Measurements from ENCODE around the gene NAV2.

The NAV2 gene, protein sequence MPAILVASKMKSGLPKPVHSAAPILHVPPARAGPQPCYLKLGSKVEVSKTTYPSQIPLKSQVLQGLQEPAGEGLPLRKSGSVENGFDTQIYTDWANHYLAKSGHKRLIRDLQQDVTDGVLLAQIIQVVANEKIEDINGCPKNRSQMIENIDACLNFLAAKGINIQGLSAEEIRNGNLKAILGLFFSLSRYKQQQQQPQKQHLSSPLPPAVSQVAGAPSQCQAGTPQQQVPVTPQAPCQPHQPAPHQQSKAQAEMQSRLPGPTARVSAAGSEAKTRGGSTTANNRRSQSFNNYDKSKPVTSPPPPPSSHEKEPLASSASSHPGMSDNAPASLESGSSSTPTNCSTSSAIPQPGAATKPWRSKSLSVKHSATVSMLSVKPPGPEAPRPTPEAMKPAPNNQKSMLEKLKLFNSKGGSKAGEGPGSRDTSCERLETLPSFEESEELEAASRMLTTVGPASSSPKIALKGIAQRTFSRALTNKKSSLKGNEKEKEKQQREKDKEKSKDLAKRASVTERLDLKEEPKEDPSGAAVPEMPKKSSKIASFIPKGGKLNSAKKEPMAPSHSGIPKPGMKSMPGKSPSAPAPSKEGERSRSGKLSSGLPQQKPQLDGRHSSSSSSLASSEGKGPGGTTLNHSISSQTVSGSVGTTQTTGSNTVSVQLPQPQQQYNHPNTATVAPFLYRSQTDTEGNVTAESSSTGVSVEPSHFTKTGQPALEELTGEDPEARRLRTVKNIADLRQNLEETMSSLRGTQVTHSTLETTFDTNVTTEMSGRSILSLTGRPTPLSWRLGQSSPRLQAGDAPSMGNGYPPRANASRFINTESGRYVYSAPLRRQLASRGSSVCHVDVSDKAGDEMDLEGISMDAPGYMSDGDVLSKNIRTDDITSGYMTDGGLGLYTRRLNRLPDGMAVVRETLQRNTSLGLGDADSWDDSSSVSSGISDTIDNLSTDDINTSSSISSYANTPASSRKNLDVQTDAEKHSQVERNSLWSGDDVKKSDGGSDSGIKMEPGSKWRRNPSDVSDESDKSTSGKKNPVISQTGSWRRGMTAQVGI (N-terminal part only)
- total RNA-seq: 2.9 to 5.5 reads per million in 2 donors

DNA sequence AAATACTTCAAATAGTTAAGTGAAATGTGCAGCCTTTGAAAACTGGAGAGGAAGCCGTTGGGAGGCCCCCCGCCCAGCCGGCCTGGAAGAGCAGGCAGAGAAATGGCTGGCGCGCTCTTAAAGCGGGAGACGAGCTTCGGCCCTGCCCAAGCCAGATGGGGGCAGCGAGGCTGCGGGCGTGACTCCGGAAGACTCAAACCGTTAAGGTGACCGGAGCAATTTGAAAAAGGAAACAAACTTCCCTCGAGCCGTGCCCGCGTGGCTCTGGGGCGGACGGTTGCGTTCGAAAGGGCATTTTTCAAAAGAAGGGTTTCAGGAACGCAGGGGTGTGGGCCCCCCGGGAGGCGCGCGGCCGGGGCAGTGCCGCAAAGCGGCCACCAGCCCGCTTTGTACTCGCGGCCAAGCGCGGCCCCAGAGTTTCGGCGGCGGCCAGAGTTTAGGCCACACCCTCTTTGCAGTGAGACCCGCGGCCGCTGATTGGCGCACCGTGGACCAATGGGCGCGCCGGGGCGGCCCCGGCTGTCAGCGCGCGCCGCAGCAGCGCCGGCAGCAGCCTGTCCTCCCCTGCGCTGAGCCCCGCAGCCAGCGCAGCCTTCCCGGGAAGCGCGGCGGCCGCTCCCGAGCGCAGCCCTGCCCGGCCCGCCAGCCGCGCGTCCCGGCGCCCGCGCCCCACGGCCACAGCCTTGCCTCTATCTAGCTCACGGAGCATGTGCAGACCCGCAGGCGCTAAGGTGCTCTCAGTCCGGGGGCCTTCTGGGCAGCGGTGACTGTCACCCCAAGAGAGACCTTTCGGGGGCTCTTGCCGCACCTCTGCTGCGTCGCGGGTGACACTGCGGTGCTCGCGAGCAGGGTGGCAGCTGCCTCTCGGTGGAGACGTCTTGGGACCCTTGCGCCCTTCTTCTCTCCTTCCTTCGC lies at the start of gene NAV2:
Gene NAV2 (plus strand): TSS at position 557 of the 915 bp plus-strand sequence. CDS start 859 bp downstream, outside the sequence.
- peak; percentile 67 for DNase-seq

GRCh38 chr11:19663206-19663605 lies 49.4 kb upstream of the NAV2 start:
- no peak for DNase-seq

DNA sequence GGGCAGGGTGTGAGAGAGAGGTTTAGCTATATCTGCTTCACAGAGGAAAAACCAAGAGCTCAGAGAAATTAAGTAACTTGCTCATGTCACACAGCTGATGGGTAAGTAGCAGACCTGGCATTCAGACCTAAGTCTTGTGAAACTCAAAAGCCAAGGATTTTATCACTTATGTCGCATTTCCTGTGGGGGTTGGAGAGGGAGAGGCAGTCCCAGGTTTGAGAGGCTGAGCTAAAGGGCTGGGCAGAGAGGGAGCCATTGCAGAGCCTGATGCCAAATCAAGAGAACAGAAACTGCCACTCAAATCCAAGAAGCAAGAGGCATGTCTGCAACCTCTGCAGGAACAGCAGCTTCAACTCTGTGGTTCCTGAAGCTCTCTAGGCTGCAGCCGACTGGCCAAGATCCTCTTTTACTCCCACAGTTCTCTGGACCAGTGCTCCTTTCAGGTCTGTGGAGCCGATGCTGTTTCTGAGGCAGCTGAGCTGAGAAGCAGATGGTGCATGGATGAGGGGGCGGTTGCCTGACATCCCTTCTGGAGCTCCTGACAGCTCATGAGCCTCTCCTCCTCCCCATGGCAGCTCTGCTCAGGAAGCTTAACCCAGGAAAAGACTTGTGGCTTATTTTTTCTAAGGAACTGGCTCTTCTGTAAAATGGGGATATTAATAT lies 47.6 kb upstream of the NAV2 start:
- DNase-seq: no peak

DNA sequence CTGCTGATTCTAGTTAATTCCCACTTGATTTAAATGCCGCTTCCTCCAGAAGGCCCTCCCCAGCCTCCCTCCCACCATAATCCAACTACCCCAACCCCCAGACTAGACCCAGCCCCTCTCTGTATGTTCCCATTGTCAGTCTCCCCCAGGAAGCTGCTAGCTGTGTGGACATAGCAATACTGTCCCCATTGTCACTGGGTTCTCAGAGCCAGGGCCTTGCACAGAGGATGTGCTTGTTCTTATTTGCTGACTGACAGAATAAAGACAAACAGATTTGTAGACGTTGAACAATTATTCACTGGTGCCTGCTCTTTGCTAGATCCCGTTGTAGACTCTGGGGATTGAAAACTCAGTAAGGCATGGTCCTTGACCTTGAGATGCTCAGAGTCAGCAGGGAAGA lies 45.7 kb upstream of the NAV2 start:
- no peak for DNase-seq

DNA sequence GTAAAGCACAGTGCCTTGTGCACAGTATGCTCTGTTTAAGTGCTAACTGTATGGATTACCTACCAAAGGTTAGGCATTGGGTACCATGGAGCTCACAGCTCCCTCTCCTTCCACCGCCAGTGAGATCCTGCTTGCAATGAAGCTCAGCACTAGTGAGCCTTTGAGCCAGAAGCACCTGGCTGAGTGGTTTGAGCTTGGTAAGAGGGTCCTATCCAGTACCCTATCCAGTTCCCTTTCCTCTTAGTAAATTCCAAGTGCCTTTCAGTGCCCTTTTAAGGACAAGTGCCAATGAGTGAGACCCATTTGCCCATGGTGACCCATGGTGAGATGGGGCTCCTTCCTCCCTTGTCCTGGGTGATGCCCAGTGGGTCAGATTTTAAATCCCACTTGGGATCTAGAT lies 43.1 kb upstream of the NAV2 start:
- DNase-seq: no peak

- no peak for DNase-seq
These were observed 42.4 kb upstream of the NAV2 start for GRCh38 chr11:19670030-19670791.

- no peak for DNase-seq
These were observed 39.9 kb upstream of the NAV2 start for GRCh38 chr11:19672586-19673206.

GRCh38 chr11:19673924-19674729 lies 38.5 kb upstream of the NAV2 start:
- no peak for DNase-seq

GRCh38 chr11:19674836-19675235 lies 37.8 kb upstream of the NAV2 start:
- DNase-seq: no peak

- no peak for DNase-seq
These were observed 37.2 kb upstream of the NAV2 start for GRCh38 chr11:19675397-19675796.

GRCh38 chr11:19676475-19677380 lies 35.9 kb upstream of the NAV2 start:
- DNase-seq: no peak

DNA sequence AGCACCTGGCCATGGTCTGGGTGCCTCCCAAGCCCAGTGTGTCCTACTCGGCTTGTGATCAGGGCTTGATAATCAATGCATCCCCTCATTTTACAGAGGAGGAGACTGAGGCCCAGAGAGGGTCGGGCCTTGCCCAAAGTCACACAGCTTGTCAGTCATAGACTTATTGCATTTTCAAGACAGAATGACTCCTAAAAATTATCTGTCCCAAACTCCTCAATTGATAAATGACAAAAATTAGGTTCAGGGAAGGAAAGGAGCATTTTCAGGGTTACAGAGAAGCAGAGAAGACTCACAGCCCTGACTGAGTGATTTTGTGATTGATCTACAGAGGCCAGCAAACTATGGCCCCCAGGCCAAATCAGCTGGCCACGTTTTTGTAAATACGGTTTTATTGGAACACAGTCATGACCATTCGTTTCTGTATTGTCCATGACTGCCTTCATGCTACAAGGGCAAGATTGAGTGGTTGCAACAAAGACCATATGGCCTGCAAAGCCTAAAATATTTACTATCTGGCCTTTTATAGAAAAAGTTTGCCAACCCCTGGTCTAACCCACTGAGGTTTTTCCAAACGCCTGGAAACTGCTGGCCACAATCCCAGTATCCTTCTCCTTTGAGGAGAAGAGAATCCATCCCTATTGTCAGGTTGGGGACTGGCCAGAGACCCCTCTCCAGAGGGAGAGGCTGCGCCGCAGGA lies 35.1 kb upstream of the NAV2 start:
- DNase-seq: no peak

- no peak for DNase-seq
These were observed 32.4 kb upstream of the NAV2 start for GRCh38 chr11:19679952-19680828.

DNA sequence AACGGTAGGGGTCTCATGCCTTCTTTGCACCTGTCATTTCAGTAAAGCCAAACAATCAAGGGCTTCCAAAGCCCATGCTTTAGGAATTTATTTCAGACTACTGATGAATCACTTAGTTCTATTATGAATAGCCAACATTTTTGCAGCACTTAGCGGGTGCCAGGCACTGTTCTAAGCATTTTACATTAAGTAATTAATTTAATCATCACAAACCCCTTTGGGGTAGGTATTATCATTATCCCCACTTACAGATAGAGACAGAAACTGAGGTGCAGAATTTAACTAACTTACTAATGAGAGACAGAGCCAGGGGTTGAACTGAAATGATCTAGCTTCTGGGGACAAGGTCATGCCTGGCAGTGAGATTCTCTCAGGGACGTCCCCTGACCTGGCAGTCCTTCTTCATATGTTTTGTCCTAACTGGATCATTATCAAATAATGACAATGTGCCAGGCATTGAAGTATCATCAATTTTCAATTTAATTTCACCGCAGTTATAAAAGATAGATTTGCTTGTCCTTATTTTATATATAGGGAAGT lies 31.7 kb upstream of the NAV2 start:
- no peak for DNase-seq

GRCh38 chr11:19683141-19683805 lies 29.4 kb upstream of the NAV2 start:
- no peak for DNase-seq
